AG08396 (cell line): ENCODE results near the gene MDC1.

Experiments used
- DNase-seq: peaks from one replicate; pipeline ENCODE4 v3.0.0; 2012; ENCODE audit warnings: low spot score, mixed read lengths

Gene MDC1

GRCh38 chr6:30748851-30749540, 31.9 kb upstream of the MDC1 start:
- DNase-seq: no peak

DNA sequence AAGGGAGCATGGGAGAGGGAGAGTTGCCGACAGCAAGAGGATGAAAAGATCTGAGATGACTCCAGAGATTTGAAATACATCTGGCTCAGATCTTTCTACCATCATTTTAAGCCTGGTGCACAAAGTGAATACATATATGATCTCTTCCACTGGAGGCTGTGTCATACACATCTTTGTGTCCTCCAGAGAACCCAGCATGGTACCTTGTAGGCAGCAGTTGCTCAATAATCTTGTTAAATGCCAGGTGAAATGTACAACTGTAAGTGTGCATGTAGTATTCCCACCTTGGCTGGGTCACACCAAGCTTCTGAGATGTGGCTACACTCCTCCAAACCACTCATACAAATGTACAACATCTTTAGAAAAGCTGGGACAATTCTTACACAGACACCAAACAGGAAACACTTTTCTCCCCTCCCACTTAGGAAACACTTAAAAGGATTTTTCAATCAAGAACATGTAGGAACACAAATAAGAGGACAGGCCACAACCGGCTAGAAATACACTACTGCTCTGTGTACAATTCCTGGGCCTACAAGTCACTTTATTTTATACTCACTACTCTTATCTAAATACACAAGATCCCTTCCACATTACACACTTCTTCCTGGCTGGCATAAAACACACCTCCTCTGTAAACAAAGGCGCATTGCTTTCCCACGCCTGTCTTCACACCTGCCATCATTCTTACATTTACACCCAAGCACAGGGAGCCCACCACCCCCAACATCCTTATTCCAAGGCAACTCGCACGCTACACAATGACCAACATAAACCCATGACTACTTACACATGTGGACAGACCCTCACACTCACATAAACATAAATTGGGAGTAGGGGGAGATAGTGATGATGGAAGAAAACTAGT, 31.1 kb upstream of the MDC1 start:
- DNase-seq: no peak

GRCh38 chr6:30747300-30747687, 30.2 kb upstream of the MDC1 start:
- no peak for DNase-seq

DNA sequence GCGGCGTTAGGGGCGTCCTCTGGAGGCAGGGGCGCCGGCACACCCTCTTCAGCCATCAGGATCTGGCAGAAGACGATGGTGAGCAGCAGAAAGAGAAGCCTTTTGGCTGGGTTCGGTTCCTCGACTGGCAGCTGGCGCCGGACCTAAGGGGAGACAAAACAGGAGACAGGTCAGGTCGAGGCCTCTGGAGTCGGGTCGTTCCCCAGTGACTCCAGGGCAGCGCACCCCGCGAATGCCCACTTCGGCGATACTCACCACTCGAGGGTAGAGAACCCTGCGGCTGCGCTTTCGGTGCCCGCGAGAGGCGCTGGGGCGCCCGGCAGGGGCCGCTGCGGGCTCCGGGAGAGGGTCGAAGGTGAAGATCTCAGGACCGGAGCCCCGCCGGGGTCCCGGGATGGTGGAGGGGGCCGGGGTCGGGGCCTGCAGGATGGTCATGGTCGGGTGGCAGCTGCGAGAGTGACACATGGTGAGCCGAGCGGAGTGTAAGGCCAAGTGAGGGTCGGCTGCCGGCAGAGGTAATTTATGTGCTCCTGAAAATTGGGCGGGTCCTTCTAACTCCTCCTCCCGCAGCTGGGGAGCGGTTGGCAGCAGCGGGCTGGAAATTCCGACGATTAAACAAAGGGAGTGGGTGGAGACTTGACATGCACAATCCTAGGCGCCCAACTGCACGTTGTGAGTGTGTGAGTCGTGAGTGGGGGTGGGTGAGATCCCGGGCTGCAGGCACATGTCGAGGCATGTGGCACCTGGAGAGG, 27.1 kb upstream of the MDC1 start, which contains the start of gene IER3:
Gene IER3, minus strand, starts transcription at position 494 of the 752 bp plus-strand sequence. Its CDS starts 29 bp downstream, at position 465.
- DNase-seq: peak; percentile 86

DNA sequence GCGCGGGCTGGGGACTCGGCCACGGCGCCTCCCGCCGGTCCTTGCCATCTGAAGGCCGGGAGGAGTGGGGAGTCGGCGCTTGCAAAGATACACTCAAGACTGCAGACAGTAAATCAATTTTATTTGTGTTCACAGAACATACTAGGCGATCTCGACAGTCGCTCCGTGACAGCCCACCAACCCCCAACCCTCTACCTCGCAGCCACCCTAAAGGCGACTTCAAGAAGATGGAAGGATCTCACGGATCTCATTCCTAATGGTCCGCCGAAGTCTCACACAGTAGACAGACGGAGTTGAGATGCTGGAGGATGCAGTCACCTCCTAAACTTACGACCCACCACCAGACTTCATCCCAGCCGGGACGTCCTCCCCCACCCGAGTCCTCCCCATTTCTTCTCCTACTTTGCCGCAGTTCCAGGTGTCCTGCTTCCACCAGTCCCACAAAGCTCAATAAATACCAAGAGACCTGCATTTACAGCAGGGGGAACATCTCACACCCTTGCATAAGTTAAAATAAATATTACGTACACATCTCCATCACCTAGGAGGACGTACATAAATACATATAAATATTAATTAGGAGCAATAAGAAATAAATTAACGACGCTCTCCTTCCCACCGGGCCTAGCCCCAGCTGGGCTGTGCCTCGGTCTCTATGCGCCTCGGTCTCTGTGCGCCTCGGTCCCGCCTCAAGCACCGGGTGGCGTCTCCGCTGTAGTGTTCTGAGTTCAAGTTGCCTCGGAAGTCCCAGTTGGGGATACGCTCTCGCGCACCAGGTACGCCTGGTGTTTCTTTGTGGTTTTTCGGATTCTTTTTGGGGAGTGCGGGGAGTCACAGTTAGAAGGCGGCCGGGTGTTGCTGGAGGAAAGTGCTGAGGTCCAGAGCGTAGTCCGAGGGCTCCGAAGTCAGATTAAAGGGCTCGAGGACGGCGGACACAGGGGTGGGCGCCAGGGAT, 26.3 kb upstream of the MDC1 start:
- DNase-seq: no peak

DNA sequence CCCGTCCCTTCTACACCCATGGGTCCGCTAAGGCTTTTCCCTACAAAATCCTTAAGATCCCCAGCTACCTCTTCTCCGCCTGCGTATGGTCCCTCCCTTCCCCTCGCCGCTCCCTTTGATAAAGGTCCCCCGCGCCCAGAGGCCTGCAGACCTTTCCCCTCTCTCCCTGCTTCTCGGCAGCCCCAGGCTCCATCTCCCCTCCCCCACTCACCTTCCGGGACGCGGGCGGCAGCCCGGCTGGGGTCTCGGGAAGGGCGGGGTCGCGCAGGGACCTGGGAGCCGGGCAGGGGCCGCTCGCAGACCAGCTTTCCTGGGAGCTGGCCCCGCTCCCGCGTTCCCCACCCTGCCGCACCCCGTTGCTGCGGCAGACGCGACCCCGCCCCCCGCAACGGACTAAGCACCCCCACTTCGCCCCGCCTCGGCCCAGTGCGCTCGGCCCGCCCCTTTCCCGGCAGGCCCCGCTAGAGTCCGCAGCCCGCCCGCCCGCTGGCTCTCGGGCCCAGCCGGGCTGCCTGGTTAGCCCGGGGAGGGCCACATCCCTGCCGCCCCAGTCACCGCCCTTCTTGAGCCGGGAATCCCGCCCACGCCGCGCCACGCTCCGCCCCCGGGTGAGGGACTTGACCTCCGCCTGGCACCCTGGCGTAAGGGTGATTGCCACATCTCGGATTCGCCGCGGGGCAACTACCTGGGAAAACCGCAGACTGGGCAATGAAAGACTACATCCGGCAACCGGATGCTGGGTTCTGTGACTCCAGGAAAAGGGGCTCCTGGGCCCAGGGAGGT, 25.4 kb upstream of the MDC1 start, which contains the start of gene FLOT1:
Gene FLOT1, minus strand, starts transcription at position 372 of the 783 bp plus-strand sequence. CDS start 498 bp downstream, outside the sequence.
- peak; percentile 96 for DNase-seq

GRCh38 chr6:30741789-30742315, 24.8 kb upstream of the MDC1 start:
- DNase-seq: peak; percentile 65

- DNase-seq: no peak
Measured at GRCh38 chr6:30741063-30741779, 24.1 kb upstream of the MDC1 start.

DNA sequence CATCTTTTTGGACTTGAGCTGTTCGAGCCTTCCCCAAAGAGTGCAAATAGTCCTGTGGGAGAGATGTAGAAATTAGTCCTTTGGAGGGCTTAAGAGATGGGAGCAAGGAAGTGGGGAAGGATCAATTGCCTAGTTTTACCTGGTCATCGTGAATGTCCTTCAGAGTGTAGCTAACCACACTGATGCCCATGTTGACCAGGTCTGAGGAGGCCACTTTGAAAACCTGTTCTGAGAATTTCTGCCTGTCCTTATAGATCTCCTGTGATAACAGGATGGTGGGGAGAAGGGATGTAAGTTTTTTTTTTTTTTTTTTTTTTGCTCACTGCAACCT, 23.4 kb upstream of the MDC1 start:
- no peak for DNase-seq

DNA sequence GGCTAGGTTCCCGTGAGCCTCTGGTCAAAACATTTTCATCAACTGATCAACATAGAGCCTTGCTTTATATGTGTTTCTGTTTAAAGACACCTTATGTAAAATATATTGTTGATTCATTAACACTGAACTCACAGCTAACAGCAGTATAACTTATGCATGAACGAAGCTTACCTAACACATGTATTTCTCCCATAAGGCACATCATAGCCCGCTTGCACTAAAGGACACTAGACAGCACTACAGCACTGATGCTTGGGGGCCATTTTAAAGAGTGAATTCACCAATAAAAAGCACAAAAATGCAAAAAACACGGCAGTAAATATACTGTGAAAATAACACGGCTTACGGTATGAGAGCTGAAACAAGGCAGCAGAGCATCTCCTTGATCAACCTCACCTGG, 21.5 kb upstream of the MDC1 start:
- DNase-seq: no peak

- DNase-seq: no peak
Measured at GRCh38 chr6:30735668-30736314, 18.7 kb upstream of the MDC1 start.

- DNase-seq: no peak
Measured at GRCh38 chr6:30732237-30732943, 15.3 kb upstream of the MDC1 start.

DNA sequence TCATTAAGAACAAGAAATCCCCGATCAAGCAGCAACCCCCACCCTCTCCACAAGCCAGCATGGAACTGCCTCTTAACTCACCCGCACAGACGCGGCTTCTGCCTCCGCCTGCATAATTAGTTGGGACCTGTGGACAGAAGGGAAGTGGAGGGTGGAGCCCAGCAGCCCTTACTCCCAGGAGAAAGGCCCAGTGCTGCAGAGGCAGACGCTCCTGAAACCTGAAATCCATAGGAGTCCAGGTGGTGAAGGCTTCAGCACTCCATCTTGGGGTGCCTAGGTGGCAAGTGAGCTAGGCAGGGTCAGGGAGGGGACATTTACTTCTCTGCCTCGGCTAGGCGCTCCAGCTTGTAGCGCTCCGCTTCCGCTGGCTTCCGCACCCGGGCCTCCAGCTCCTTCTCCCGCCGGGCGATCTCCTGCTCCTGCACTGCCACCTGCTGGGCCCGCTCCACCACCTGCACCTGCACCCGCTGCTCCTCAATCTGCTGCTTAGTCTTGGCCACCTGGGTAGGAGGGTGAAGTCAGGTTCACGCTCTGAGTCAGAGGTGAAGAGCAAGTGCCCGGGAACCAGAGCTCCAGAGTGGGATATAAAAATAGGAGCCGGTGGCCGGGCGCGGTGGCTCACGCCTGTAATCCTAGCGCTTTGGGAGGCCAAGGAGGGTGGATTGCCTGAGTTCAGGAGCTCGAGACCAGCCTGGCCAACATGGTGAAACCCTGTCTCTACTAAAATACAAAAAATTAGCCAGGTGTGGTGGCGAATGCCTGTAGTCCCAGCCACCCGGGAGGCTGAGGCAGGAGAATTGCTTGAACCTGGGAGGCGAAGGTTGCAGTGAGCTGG, 13.7 kb upstream of the MDC1 start:
- DNase-seq: no peak

GRCh38 chr6:30727920-30728553, 11.0 kb upstream of the MDC1 start:
- peak; percentile 66 for DNase-seq

DNA sequence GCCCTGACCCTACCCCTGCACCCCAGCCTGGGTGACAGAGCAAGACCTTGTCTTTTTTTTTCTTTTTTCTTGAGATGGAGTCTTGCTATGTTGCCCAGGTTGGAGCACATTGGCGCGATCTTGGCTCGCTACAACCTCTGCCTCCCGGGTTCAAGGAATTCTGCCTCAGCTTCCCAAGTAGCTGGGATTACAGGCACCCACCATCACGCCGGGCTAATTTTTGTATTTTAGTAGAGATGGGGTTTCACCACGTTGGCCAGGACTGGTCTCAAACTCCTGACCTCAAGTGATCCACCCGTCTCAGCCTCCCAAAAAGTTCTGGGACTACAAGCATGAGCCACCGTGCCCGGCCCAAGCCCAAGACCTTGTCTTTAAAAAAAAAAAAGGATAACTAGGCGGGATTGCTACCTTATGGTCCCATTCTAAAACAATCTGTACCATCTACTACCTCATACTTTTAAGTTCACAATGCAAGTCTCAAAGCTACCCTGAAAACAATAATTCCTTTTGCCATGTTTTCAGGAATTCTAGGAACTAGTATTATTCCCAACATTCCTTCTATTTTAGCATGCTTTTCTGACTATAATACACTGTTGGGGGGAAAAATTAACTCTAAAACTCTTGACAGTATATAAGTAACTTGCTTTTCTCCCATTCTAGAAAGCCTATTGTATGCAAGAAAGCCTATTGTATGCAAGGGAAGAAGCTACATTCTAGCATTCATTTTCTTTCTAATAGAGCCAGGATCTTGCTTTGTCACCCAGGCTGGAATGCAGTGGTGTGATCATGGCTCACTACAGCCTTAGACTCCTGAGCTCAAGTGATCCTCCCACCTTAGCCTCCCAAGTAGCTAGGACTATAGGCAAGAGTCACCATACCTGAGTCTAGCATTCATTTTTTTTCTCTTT, 9.7 kb upstream of the MDC1 start:
- DNase-seq: no peak
